Panc1 (cell line): Measurements from ENCODE around the gene TMEM258. TPM values are rescaled to one million over a fixed set of nuclear protein-coding genes. Genes with fewer than 3 reads are reported as not detected.

Experiments used
- ATAC-seq: fragments of 200-7000 bp; cut with Tn5 transposase; 2 replicates; pipeline ENCODE4 v1.9.1; 2020; ENCODE audit warnings: mild to moderate bottlenecking, moderate library complexity
- BruUV-seq: library from RNA; stranded (reverse); fragments of 400-500 nt; replicated peaks from 2 replicates; lab custom pipeline; 2021; lab: Mats Ljungman, UMichigan
- CTCF ChIA-PET: fragments of 300-600 bp; sonication (Branson Sonifier 250); formaldehyde crosslinking; loops from one replicate; lab custom pipeline; 2022; ENCODE audit warnings: antibody characterized with exemption; lab: Charles Lee
- POLR2A ChIA-PET: fragments of 300-600 bp; sonication (Branson Sonifier 250); formaldehyde crosslinking; loops from one replicate; lab custom pipeline; 2022; ENCODE audit warnings: antibody characterized with exemption; lab: Charles Lee
- DNase-seq: peaks from one replicate; pipeline ENCODE4 v3.0.0-alpha.2; 2010; ENCODE audit warnings: low read depth, low spot score
- H3K27ac ChIP-seq: 2 replicates; pipeline ENCODE4 v1.5.1; 2011; ENCODE audit warnings: mild to moderate bottlenecking, low read length, inconsistent platforms
- H3K27me3 ChIP-seq: fragments of 200-500 bp; sonication (Bioruptor generic); 2 replicates; pipeline ENCODE4 v1.6.0; 2014; ENCODE audit warnings: low read length, inconsistent platforms; ENCODE audit not compliant: control insufficient read depth, insufficient read depth
- H3K36me3 ChIP-seq: fragments of 200-500 bp; sonication (Bioruptor generic); 2 replicates; pipeline ENCODE4 v1.5.1; 2014; ENCODE audit warnings: inconsistent platforms, mild to moderate bottlenecking, low read length, moderate library complexity; ENCODE audit not compliant: control insufficient read depth, insufficient read depth
- H3K4me1 ChIP-seq: 2 replicates; pipeline ENCODE4 v1.5.1; 2011; ENCODE audit warnings: inconsistent platforms, mild to moderate bottlenecking, low read length, moderate library complexity; ENCODE audit not compliant: control insufficient read depth, insufficient read depth
- H3K4me3 ChIP-seq, 2 experiments: 2 replicates each; pipeline ENCODE4 v1.5.1; 2011 to 2012; ENCODE audit warnings: low read depth in 2 of 2, low read length in 2 of 2, mild to moderate bottlenecking in 2 of 2, inconsistent platforms in 1 of 2, moderate library complexity in 1 of 2
- H3K9me3 ChIP-seq: fragments of 200-500 bp; sonication (Bioruptor generic); 2 replicates; pipeline ENCODE4 v1.5.1; 2014; ENCODE audit warnings: low read depth, mild to moderate bottlenecking, inconsistent platforms, low read length, moderate library complexity; ENCODE audit not compliant: control insufficient read depth, insufficient read depth
- POLR2AphosphoS5 ChIP-seq: IDR thresholded peaks from 2 replicates; pipeline ENCODE4 v1.6.1; 2012; ENCODE audit warnings: mild to moderate bottlenecking, low read depth, low read length, moderate library complexity
- SIN3A ChIP-seq: IDR thresholded peaks from 2 replicates; pipeline ENCODE4 v1.6.1; 2012; ENCODE audit warnings: low read depth, mild to moderate bottlenecking, low read length, moderate library complexity, borderline replicate concordance; ENCODE audit not compliant: insufficient read depth
- TCF7L2 ChIP-seq: IDR thresholded peaks from 2 replicates; pipeline ENCODE4 v1.6.1; 2011; ENCODE audit warnings: mild to moderate bottlenecking, low read depth, low read length, inconsistent platforms
- in situ Hi-C: cut with HindIII; loops from 2 replicates; pipeline ENCODE4 v1.10.0; 2016; ENCODE audit warnings: low sequenced_read_pairs, low pct_unique_long_range_greater_than_20kb
- intact Hi-C: fragments of 100-400 bp; cut with micrococcal nuclease; formaldehyde crosslinking; loops from one replicate; pipeline ENCODE4 v1.10.0; 2022; ENCODE audit not compliant: unreplicated experiment
- total RNA-seq: library from RNA; stranded (reverse); gene quantifications from one replicate; pipeline ENCODE4 v1.2.1, GENCODE V29; 2021; ENCODE audit not compliant: unreplicated experiment
- TF ChIP-seq, protein P1 (sequence below): fragments of 450-650 bp; IDR thresholded peaks from 2 replicates; pipeline ENCODE4 v1.5.1; 2017; ENCODE audit warnings: mild to moderate bottlenecking
- TF ChIP-seq, protein P2 (sequence below), 2 experiments: IDR thresholded peaks; 2 replicates each; pipeline ENCODE4 v1.6.1; 2011 to 2012; ENCODE audit warnings: low read depth in 2 of 2, control low read depth in 1 of 2, low read length in 1 of 2, mild to moderate bottlenecking in 1 of 2, moderate library complexity in 1 of 2; ENCODE audit not compliant: insufficient read depth in 1 of 2

Gene TMEM258
- total RNA-seq, 1 experiment from 2014 or later, result 139 TPM

DNA sequence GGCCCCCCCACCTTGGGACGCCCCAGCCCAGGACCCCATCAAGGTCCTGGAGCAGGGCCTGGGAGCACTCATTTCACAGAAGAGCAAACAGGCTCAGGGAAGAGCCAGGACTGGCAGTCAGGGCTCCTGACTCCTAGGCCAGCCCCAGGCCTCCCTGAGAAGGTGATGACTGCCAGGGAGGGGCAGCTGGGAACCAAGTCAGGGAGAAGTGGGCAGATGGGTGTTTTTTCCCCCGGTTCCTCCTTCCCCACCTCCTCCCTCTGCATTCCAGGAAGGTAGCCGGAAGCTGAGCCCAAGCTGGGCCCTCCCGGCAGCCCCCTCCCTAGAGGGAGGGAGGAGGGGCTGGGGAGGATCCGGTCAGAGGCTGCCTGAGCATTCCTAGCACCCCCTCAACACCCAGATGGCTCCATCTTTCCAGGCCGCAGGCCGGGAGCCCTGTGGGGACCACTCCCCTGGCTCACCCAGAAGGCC is 20.4 kb downstream of the TMEM258 start:
- ChIA-PET CTCF (no interaction called here), POLR2A (no interaction called here)
- Histone ChIP-seq H3K36me3 (no peaks in the 10 kb centered on the region), H3K9me3 (no peaks in the 10 kb centered on the region), H3K4me1 (peaks cover 3% of the 10 kb centered on the region), H3K27ac (no peak overlapping the region), H3K27me3 (no peaks in the 10 kb centered on the region), H3K4me3 (no peak overlapping the region)
- intact Hi-C loops, result no loop called here
- BruUV-seq, result no TSS peak
- in situ Hi-C loops, result no loop called here
- TF ChIP-seq, protein P1, sequence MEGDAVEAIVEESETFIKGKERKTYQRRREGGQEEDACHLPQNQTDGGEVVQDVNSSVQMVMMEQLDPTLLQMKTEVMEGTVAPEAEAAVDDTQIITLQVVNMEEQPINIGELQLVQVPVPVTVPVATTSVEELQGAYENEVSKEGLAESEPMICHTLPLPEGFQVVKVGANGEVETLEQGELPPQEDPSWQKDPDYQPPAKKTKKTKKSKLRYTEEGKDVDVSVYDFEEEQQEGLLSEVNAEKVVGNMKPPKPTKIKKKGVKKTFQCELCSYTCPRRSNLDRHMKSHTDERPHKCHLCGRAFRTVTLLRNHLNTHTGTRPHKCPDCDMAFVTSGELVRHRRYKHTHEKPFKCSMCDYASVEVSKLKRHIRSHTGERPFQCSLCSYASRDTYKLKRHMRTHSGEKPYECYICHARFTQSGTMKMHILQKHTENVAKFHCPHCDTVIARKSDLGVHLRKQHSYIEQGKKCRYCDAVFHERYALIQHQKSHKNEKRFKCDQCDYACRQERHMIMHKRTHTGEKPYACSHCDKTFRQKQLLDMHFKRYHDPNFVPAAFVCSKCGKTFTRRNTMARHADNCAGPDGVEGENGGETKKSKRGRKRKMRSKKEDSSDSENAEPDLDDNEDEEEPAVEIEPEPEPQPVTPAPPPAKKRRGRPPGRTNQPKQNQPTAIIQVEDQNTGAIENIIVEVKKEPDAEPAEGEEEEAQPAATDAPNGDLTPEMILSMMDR, result no peak
- no peak for TF ChIP-seq TCF7L2
- TF ChIP-seq, protein P2, sequence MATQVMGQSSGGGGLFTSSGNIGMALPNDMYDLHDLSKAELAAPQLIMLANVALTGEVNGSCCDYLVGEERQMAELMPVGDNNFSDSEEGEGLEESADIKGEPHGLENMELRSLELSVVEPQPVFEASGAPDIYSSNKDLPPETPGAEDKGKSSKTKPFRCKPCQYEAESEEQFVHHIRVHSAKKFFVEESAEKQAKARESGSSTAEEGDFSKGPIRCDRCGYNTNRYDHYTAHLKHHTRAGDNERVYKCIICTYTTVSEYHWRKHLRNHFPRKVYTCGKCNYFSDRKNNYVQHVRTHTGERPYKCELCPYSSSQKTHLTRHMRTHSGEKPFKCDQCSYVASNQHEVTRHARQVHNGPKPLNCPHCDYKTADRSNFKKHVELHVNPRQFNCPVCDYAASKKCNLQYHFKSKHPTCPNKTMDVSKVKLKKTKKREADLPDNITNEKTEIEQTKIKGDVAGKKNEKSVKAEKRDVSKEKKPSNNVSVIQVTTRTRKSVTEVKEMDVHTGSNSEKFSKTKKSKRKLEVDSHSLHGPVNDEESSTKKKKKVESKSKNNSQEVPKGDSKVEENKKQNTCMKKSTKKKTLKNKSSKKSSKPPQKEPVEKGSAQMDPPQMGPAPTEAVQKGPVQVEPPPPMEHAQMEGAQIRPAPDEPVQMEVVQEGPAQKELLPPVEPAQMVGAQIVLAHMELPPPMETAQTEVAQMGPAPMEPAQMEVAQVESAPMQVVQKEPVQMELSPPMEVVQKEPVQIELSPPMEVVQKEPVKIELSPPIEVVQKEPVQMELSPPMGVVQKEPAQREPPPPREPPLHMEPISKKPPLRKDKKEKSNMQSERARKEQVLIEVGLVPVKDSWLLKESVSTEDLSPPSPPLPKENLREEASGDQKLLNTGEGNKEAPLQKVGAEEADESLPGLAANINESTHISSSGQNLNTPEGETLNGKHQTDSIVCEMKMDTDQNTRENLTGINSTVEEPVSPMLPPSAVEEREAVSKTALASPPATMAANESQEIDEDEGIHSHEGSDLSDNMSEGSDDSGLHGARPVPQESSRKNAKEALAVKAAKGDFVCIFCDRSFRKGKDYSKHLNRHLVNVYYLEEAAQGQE (IDR thresholded peaks at IDR 0.05; ENCODE audit: insufficient read depth in 1 of 2, low read depth in 2 of 2, low read length in 1 of 2), result no peak
- TF ChIP-seq POLR2AphosphoS5, result no peak
- TF ChIP-seq SIN3A, result no peak
- ATAC-seq, result no peak
- no peak for DNase-seq

- no peak overlapping the region for H3K27ac ChIP-seq
- intact Hi-C loops (no loop called here), in situ Hi-C loops (no loop called here)
- no peaks in the 10 kb centered on the region for H3K27me3 ChIP-seq
- H3K4me1 ChIP-seq, result peaks cover 9% of the 10 kb centered on the region
- no peaks in the 10 kb centered on the region for H3K36me3 ChIP-seq
- no peaks in the 10 kb centered on the region for H3K9me3 ChIP-seq
- DNase-seq (no peak), ATAC-seq (no peak)
- CTCF ChIA-PET, result no interaction called here
- BruUV-seq, result no TSS peak
- TF ChIP-seq SIN3A (no peak), TCF7L2 (no peak), POLR2AphosphoS5 (no peak)
- TF ChIP-seq, protein P1, result no peak
- TF ChIP-seq, protein P2 (IDR thresholded peaks at IDR 0.05; ENCODE audit: insufficient read depth in 1 of 2, low read depth in 2 of 2, low read length in 1 of 2), result no peak
- no peak overlapping the region for H3K4me3 ChIP-seq
- POLR2A ChIA-PET, result no interaction called here
Observed at GRCh38 chr11:61771195-61771894, 21.1 kb downstream of the TMEM258 start.
